ENCODE results near the gene EXOC2. TPM values are rescaled to one million over a fixed set of nuclear protein-coding genes. Genes with fewer than 3 reads are reported as not detected.

The EXOC2 gene
- total and polyA plus RNA-seq, 2 donors (not counting 1 experiment from before 2014, with no cell fraction given): 12.2 to 45.0 TPM

DNA sequence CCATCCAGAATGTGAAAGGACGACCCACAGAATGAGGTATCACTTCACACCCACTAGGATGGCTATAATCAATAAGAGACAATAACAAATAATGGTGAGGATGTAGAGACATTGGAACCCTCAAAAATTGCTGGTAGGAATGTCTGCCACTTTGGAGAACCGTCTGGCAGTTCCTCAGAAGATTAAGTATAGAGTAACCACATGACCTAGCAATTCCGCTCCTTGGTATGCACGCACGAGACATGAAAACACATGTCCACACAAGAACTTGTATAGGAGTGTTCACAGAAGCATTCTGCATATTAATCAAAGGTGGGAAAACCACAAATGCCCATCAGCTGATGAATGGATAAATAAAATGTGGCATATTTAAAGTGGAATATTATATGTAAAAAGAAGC, 200.8 kb downstream of the EXOC2 start:
- H3K4me3 Mint-ChIP-seq: no peak overlapping the region
- no peak overlapping the region for H3K27ac Mint-ChIP-seq
- H3K9me3 Mint-ChIP-seq (ENCODE audit: insufficient read depth): no peaks in the 10 kb centered on the region
- Histone ChIP-seq H3K9me3 (ENCODE audit: control extremely low read depth in 1 of 3, control insufficient read depth in 2 of 3, insufficient read depth in 1 of 3, low read length in 2 of 3) (peaks cover 0 to 1% (median 0%) of the 10 kb centered on the region in 3 donors), H4K20me1 (ENCODE audit: control insufficient read depth, insufficient read depth, low read length, poor library complexity, severe bottlenecking) (no peaks in the 10 kb centered on the region), H3K27me3 (replicated peaks in 1 of 4; ENCODE audit: control extremely low read depth in 1 of 4, control insufficient read depth in 3 of 4, insufficient read depth in 4 of 4, low read length in 3 of 4) (no peaks in the 10 kb centered on the region), H3K9ac (ENCODE audit: low read length) (no peak overlapping the region), H3K4me1 (ENCODE audit: control insufficient read depth in 2 of 2, insufficient read depth in 2 of 2, low read length in 2 of 2) (peaks cover 44 to 47% of the 10 kb centered on the region in 2 donors), H3K79me2 (ENCODE audit: control insufficient read depth, insufficient read depth, low read length) (no peaks in the 10 kb centered on the region), H3K4me3 (ENCODE audit: control extremely low read depth in 1 of 5, extremely low read depth in 1 of 5, insufficient read depth in 1 of 5, low read depth in 2 of 5, low read length in 4 of 5) (no peak overlapping the region), H3K4me2 (replicated peaks; ENCODE audit: low read depth, low read length, poor library complexity, severe bottlenecking) (no peak overlapping the region), H2AFZ (ENCODE audit: insufficient read depth, low read depth, low read length, poor library complexity, severe bottlenecking) (no peak overlapping the region), H3K36me3 (replicated peaks in 1 of 2; ENCODE audit: control extremely low read depth in 1 of 2, control insufficient read depth in 1 of 2, extremely low read depth in 1 of 2, insufficient read depth in 2 of 2, low read length in 1 of 2) (peaks cover 4 to 10% of the 10 kb centered on the region in 2 experiments), H3K27ac (ENCODE audit: low read length in 2 of 2) (no peak overlapping the region)
- no CpG with 5 or more reads among the region's 5 CpGs for WGBS (ENCODE audit: insufficient coverage)
- ATAC-seq (ENCODE audit: low read depth) (no peak), DNase-seq (no peak)
- ChIA-PET POLR2A (no interaction called here), CTCF (interaction anchor here (1.2 kb wide), 1 partner anchor 265 kb away, joined by 4 read pairs; no protein-coding TSS in a partner anchor)
- no peaks in the 10 kb centered on the region for H3K27me3 Mint-ChIP-seq
- intact Hi-C loops (cut with micrococcal nuclease): no loop called here
- peaks cover 43% of the 10 kb centered on the region for H3K4me1 Mint-ChIP-seq
- TF ChIP-seq, protein P1, sequence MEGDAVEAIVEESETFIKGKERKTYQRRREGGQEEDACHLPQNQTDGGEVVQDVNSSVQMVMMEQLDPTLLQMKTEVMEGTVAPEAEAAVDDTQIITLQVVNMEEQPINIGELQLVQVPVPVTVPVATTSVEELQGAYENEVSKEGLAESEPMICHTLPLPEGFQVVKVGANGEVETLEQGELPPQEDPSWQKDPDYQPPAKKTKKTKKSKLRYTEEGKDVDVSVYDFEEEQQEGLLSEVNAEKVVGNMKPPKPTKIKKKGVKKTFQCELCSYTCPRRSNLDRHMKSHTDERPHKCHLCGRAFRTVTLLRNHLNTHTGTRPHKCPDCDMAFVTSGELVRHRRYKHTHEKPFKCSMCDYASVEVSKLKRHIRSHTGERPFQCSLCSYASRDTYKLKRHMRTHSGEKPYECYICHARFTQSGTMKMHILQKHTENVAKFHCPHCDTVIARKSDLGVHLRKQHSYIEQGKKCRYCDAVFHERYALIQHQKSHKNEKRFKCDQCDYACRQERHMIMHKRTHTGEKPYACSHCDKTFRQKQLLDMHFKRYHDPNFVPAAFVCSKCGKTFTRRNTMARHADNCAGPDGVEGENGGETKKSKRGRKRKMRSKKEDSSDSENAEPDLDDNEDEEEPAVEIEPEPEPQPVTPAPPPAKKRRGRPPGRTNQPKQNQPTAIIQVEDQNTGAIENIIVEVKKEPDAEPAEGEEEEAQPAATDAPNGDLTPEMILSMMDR (IDR thresholded peaks at IDR 0.05): no peak
- no peak for TF ChIP-seq EZH2 (IDR thresholded peaks at IDR 0.05; ENCODE audit: borderline replicate concordance, insufficient read depth, low read depth, low read length, poor library complexity, severe bottlenecking)

DNA sequence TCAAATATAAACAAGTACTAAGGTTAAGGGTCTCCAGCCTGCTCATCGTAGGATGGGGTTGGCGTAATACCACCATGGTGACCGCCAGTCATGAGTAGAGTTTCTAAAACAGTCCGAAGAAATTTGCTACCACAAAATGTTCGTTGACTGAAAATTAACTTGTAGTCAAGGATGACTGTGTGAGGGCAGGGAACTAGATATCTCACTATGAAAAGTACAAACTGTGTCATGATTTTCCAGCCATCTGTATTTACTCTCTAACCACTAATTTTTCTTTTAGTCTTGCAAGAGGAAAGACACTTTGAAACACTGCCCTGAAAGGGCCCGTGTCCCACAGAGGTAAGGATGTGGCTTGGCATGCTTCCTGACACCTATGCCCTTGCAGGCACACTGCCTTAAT, 201.7 kb downstream of the EXOC2 start:
- Mint-ChIP-seq H3K4me3 (no peak overlapping the region), H3K27ac (peak overlapping the region; percentile 89), H3K27me3 (no peaks in the 10 kb centered on the region), H3K9me3 (ENCODE audit: insufficient read depth) (no peaks in the 10 kb centered on the region), H3K4me1 (peaks cover 51% of the 10 kb centered on the region)
- no peak overlapping the region for H2AFZ ChIP-seq (ENCODE audit: insufficient read depth, low read depth, low read length, poor library complexity, severe bottlenecking)
- TF ChIP-seq EZH2 (IDR thresholded peaks at IDR 0.05; ENCODE audit: borderline replicate concordance, insufficient read depth, low read depth, low read length, poor library complexity, severe bottlenecking): no peak
- TF ChIP-seq, protein P1 (IDR thresholded peaks at IDR 0.05): no peak
- DNase-seq: no peak
- peaks cover 0 to 1% (median 0%) of the 10 kb centered on the region in 3 donors for H3K9me3 ChIP-seq (ENCODE audit: control extremely low read depth in 1 of 3, control insufficient read depth in 2 of 3, insufficient read depth in 1 of 3, low read length in 2 of 3)
- WGBS (ENCODE audit: insufficient coverage): 0% methylated on average over 2 of the region's 6 CpGs
- H3K4me3 ChIP-seq (ENCODE audit: control extremely low read depth in 1 of 5, extremely low read depth in 1 of 5, insufficient read depth in 1 of 5, low read depth in 2 of 5, low read length in 4 of 5): no peak overlapping the region
- H3K9ac ChIP-seq (ENCODE audit: low read length): no peak overlapping the region
- no peaks in the 10 kb centered on the region for H3K79me2 ChIP-seq (ENCODE audit: control insufficient read depth, insufficient read depth, low read length)
- intact Hi-C loops (cut with micrococcal nuclease): no loop called here
- ChIA-PET CTCF (no interaction called here), POLR2A (interaction anchor here (3.6 kb wide), 1 partner anchor 99 kb away, joined by 19 read pairs; the partner anchor contains the start of gene IRF4)
- H3K27ac ChIP-seq (ENCODE audit: low read length in 2 of 2): peak overlapping the region; percentile 51 to 55
- no peaks in the 10 kb centered on the region for H4K20me1 ChIP-seq (ENCODE audit: control insufficient read depth, insufficient read depth, low read length, poor library complexity, severe bottlenecking)
- H3K36me3 ChIP-seq (replicated peaks in 1 of 2; ENCODE audit: control extremely low read depth in 1 of 2, control insufficient read depth in 1 of 2, extremely low read depth in 1 of 2, insufficient read depth in 2 of 2, low read length in 1 of 2): peaks cover 2 to 10% of the 10 kb centered on the region in 2 experiments
- no peak for ATAC-seq (ENCODE audit: low read depth)
- H3K4me1 ChIP-seq (ENCODE audit: control insufficient read depth in 2 of 2, insufficient read depth in 2 of 2, low read length in 2 of 2): peaks cover 47 to 49% of the 10 kb centered on the region in 2 donors
- H3K27me3 ChIP-seq (replicated peaks in 1 of 4; ENCODE audit: control extremely low read depth in 1 of 4, control insufficient read depth in 3 of 4, insufficient read depth in 4 of 4, low read length in 3 of 4): no peaks in the 10 kb centered on the region
- H3K4me2 ChIP-seq (replicated peaks; ENCODE audit: low read depth, low read length, poor library complexity, severe bottlenecking): peak overlapping the region; percentile 45

All from B cell (primary cell).